ENCODE measurements around the gene PTGIS. TPM values are rescaled to one million over a fixed set of nuclear protein-coding genes. Genes with fewer than 3 reads are reported as not detected.

The PTGIS gene
- total RNA-seq, 1 experiment from 2014 or later, result 20.0 TPM

DNA sequence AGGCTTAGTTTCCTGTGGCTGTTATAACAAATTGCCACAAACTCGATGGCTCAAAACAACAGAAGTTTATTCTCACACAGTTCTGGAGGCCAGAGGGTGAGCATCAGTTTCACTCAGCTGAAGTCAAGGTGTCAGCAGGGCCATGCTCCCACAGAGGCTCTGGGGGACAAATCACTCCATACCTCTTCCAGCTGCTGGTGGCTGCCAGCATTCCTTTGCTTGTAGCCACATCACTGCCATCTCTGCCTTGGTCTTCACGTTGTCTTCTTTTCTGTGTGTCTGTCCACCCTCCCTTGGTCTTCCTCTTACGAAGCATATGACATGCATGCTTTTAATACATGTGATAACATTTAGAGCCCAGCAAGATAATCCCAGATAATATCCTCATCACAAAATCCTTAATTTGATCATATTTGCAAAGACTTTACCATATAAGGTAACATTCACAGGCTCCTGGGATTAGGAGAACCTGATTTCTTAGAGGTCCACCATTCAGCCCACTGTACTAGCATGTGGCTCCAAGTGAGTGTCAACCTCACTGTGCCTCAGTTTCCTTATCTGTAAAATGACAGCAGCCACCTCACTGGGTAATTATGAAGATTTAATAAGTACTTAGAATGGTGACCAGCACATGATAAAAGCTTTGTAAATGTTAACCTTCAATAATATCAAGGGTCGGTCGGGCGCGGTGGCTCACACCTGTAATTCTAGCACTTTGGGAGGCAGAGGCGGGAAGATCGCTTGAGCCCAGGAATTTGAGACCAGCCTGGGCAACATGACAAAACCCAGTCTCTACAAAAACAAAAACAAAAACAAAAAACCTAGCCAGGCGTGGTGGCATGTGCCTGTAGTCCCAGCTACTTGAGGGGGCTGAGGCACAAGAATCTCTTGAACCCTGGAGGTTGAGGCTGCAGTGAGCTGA, 14.7 kb upstream of the PTGIS start:
- Histone ChIP-seq H2BK120ac (ENCODE audit: low read depth, low read length, poor library complexity, severe bottlenecking) (no peak overlapping the region), H3K18ac (ENCODE audit: insufficient read length, low read depth, low read length) (no peak overlapping the region), H4K20me1 (ENCODE audit: control insufficient read depth, insufficient read depth, insufficient read length) (no peaks in the 10 kb centered on the region), H3T11ph (ENCODE audit: low read length) (no peak overlapping the region), H3K14ac (ENCODE audit: insufficient read depth, low read length) (no peak overlapping the region), H3K4ac (ENCODE audit: low read depth, low read length) (no peak overlapping the region), H2BK20ac (ENCODE audit: low read depth, low read length, poor library complexity, severe bottlenecking) (no peak overlapping the region), H3K23me2 (ENCODE audit: insufficient read length, low read depth, low read length, poor library complexity, severe bottlenecking) (no peaks in the 10 kb centered on the region), H3K27ac (ENCODE audit: insufficient read length, low read depth, low read length) (no peak overlapping the region), H3K79me2 (ENCODE audit: insufficient read depth, low read length) (no peaks in the 10 kb centered on the region), H3K23ac (ENCODE audit: insufficient read length, low read depth, low read length) (no peak overlapping the region), H2BK12ac (ENCODE audit: insufficient read length, low read depth, low read length) (no peak overlapping the region), H3K9ac (ENCODE audit: extremely low read depth, insufficient read length, low read length) (no peak overlapping the region), H3K9me3 (ENCODE audit: control insufficient read depth, low read depth, low read length) (no peaks in the 10 kb centered on the region), H4K8ac (replicated peaks; ENCODE audit: insufficient read length, low read depth, low read length) (no peak overlapping the region), H3K4me1 (ENCODE audit: insufficient read depth, low read length) (no peaks in the 10 kb centered on the region), H3K79me1 (ENCODE audit: insufficient read depth, low read depth, low read length, poor library complexity, severe bottlenecking) (no peaks in the 10 kb centered on the region), H2AK5ac (ENCODE audit: insufficient read length, low read length) (no peak overlapping the region), H3K4me2 (ENCODE audit: insufficient read depth, insufficient read length, low read length) (no peak overlapping the region), H4K5ac (ENCODE audit: insufficient read length, low read depth, low read length) (no peak overlapping the region), H2AFZ (ENCODE audit: low read length) (no peak overlapping the region), H2BK15ac (ENCODE audit: low read depth, low read length) (no peak overlapping the region), H4K91ac (ENCODE audit: insufficient read length, low read depth, low read length) (no peak overlapping the region), H3K56ac (ENCODE audit: insufficient read length, low read depth, low read length) (no peak overlapping the region), H2BK5ac (ENCODE audit: insufficient read length, low read length) (no peak overlapping the region), H3K27me3 (ENCODE audit: insufficient read depth, low read length) (no peaks in the 10 kb centered on the region)
- no peak overlapping the region for H3K4me3 Mint-ChIP-seq
- no peak overlapping the region for H3K27ac Mint-ChIP-seq
- H3K27me3 Mint-ChIP-seq (ENCODE audit: low read depth), result peaks cover 4% of the 10 kb centered on the region
- no peak for DNase-seq
- TF ChIP-seq, protein P1, sequence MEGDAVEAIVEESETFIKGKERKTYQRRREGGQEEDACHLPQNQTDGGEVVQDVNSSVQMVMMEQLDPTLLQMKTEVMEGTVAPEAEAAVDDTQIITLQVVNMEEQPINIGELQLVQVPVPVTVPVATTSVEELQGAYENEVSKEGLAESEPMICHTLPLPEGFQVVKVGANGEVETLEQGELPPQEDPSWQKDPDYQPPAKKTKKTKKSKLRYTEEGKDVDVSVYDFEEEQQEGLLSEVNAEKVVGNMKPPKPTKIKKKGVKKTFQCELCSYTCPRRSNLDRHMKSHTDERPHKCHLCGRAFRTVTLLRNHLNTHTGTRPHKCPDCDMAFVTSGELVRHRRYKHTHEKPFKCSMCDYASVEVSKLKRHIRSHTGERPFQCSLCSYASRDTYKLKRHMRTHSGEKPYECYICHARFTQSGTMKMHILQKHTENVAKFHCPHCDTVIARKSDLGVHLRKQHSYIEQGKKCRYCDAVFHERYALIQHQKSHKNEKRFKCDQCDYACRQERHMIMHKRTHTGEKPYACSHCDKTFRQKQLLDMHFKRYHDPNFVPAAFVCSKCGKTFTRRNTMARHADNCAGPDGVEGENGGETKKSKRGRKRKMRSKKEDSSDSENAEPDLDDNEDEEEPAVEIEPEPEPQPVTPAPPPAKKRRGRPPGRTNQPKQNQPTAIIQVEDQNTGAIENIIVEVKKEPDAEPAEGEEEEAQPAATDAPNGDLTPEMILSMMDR (conservative IDR thresholded peaks at IDR 0.05), result no peak
- peaks cover 4% of the 10 kb centered on the region in 2 experiments; a peak in 2 of 5 replicates for H3K9me3 Mint-ChIP-seq
- H3K4me1 Mint-ChIP-seq, result peaks cover 9 to 12% of the 10 kb centered on the region in 2 experiments
- WGBS (ENCODE audit: extremely low coverage, insufficient read length, low lambda C conversion rate), result no CpG with 5 or more reads among the region's 10 CpGs
- H3K36me3 Mint-ChIP-seq (ENCODE audit: insufficient read depth in 1 of 3, low read depth in 3 of 3), result peaks cover 0 to 4% (median 2%) of the 10 kb centered on the region in 3 experiments; a peak in 3 of 7 replicates

All from H9 (cell line).